Right cardiac atrium (tissue), 5 donors: ENCODE measurements around the gene PI4K2B. TPM values are rescaled to one million over a fixed set of nuclear protein-coding genes. Genes with fewer than 3 reads are reported as not detected.
"Not testable (repeated sequence)": the region's sequence is repeated elsewhere in the genome, so short reads cannot be mapped to it uniquely, and the experiment has no call there.

Experiments
- ATAC-seq, 2 donors: fragments of 200-7000 bp; cut with Tn5 transposase; one replicate each; pipeline versions ENCODE4 v1.8.0 to v1.9.1; 2020; ENCODE audit warnings: moderate library complexity in 2 of 2, mild to moderate bottlenecking in 1 of 2
- DNase-seq, 3 donors: peaks; one replicate each; pipeline ENCODE4 v3.0.0-alpha.2; 2020
- H3K27ac ChIP-seq: one replicate; pipeline ENCODE4 v1.5.1; 2013; ENCODE audit warnings: mild to moderate bottlenecking, low read length, control low read depth, moderate library complexity
- H3K27me3 ChIP-seq: one replicate; pipeline ENCODE4 v1.6.1; 2013; ENCODE audit not compliant: control insufficient read depth, insufficient read depth
- H3K4me1 ChIP-seq: one replicate; pipeline ENCODE4 v1.6.1; 2013; ENCODE audit warnings: low read length; ENCODE audit not compliant: control insufficient read depth, insufficient read depth
- H3K4me3 ChIP-seq: one replicate; pipeline ENCODE4 v1.5.1; 2013; ENCODE audit warnings: low read length, control low read depth
- H3K9me3 ChIP-seq: one replicate; pipeline ENCODE4 v1.6.1; 2013; ENCODE audit warnings: low read length; ENCODE audit not compliant: control insufficient read depth
- WGBS: extraction: QIAGEN DNeasy Blood & Tissue Kit; methylation state at CpG from one replicate; pipeline ENCODE4 v1.1.7; 2013; 5-methylcytosine and 5-hydroxymethylcytosine counted together
- intact Hi-C, 4 donors: fragments of 100-400 bp; cut with DNase I; formaldehyde crosslinking; loops; one replicate each; pipeline versions ENCODE4 v1.11.0 to v1.14.0; 2022 to 2023
- polyA plus RNA-seq: library from polyadenylated mRNA; stranded (reverse); fragments of 200-250 nt; gene quantifications from one replicate; pipeline ENCODE4 v1.2.3, GENCODE V29; 2013
- total RNA-seq, 4 donors: library from RNA; stranded (reverse); fragmentation: NEBNext Ultra II Directional; extraction: Animal tissue kit (Norgen Biotek cat#: 25700); gene quantifications; one replicate each; pipeline ENCODE4 v1.2.1, GENCODE V29; 2021
- donor health status: healthy with polysubstance abuse.
- donor health status: DM: no; HTN: yes; CAD: no.
- donor health status: DM: no; HTN: no; CAD: no.
- donor health status: DM: no; HTN: yes; CAD: no; lungs with severe emphysema.
- donor health status: DM: yes; HTN: yes; CAD: no.

PI4K2B gene
- total and polyA plus RNA-seq, 5 donors = 2.3 to 4.0 (median 2.9) TPM

DNA sequence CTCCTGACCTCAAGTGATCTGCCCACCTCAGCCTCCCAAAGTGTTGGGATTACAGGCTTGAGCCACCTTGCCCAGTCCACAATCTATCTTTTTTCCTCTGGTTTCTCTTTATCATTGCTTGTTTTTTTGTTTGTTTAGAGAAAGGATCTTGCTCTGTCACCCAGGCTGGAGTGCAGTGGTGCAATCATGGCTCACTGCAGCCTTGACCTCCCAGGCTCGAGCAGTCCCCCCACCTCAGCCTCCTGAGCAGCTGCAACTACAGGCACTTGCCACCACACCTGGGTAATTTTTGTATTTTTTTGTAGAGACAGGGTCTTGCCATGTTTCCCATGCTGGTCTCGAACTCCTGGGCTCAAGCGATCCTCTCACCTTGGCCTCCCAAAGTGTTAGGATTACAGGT lies 94.6 kb downstream of the PI4K2B start:
- H3K27ac ChIP-seq, H3K4me3 ChIP-seq, DNase-seq, H3K4me1 ChIP-seq, H3K9me3 ChIP-seq, ATAC-seq, intact Hi-C loops, H3K27me3 ChIP-seq: not testable (repeated sequence)
- 97% methylated on average over 3 of the region's 3 CpGs for WGBS

Other genes starting within 250 kb of the PI4K2B start
- 1 to 10 TPM; 5.2 to 7.1 (median 6.0) TPM for gene LGI2, start 203.1 kb upstream of the PI4K2B start, total RNA-seq
- 2.4 TPM for gene LGI2, start 203.1 kb upstream of the PI4K2B start, polyA plus RNA-seq
- gene SEPSECS, start 73.6 kb upstream of the PI4K2B start, total RNA-seq = 1 to 10 TPM; 4.4 to 6.4 (median 4.7) TPM
- 2.1 TPM for gene SEPSECS, start 73.6 kb upstream of the PI4K2B start, polyA plus RNA-seq
- 10 to 100 TPM in 3 of 4 donors, 1 to 10 TPM in 1; 8.3 to 12.7 (median 11.1) TPM for gene ZCCHC4, start 78.7 kb downstream of the PI4K2B start, total RNA-seq
- 5.3 TPM for gene ZCCHC4, start 78.7 kb downstream of the PI4K2B start, polyA plus RNA-seq
- gene ANAPC4, start 143.2 kb downstream of the PI4K2B start, total RNA-seq = 10 to 100 TPM; 13.9 to 16.0 (median 15.4) TPM
- gene ANAPC4, start 143.2 kb downstream of the PI4K2B start, polyA plus RNA-seq = 10.3 TPM